ENCODE measurements around the gene GASK1B. TPM values are rescaled to one million over a fixed set of nuclear protein-coding genes. Genes with fewer than 3 reads are reported as not detected.

The GASK1B gene
- total RNA-seq, 2 donors from 2014 or later = not detected

Other genes starting within 250 kb of the GASK1B start
- under 1 TPM in 1 of 2 donors, not detected in 1; 0.22 TPM for gene TMEM144, start 37.5 kb upstream of the GASK1B start, total RNA-seq